Ecto neural progenitor cell (in vitro differentiated cells): ENCODE measurements around the gene GLUL.

Experiments
- DNase-seq: peaks from one replicate; pipeline ENCODE4 v3.0.0-alpha.2; 2018; ENCODE audit warnings: low spot score

The GLUL gene

GRCh38 chr1:182391362-182392049 lies at the start of gene GLUL:
GLUL (minus strand) TSS chr1:182391790; CDS start chr1:182388737, 3,053 bp downstream.
- peak; percentile 98 for DNase-seq

- no peak for DNase-seq
Measured at GRCh38 chr1:182438326-182438725, 46.7 kb upstream of the GLUL start.

GRCh38 chr1:182433580-182433979 lies 42.0 kb upstream of the GLUL start:
- DNase-seq, result no peak

- no peak for DNase-seq
Measured at GRCh38 chr1:182431278-182431677, 39.7 kb upstream of the GLUL start.

- DNase-seq, result no peak
Measured at GRCh38 chr1:182430263-182431068, 38.9 kb upstream of the GLUL start.

GRCh38 chr1:182428043-182428442 lies 36.5 kb upstream of the GLUL start:
- no peak for DNase-seq

GRCh38 chr1:182426442-182427430 lies 35.1 kb upstream of the GLUL start:
- no peak for DNase-seq

- DNase-seq, result no peak
Measured at GRCh38 chr1:182415789-182416188, 24.2 kb upstream of the GLUL start.

- DNase-seq, result no peak
Measured at GRCh38 chr1:182413969-182414368, 22.4 kb upstream of the GLUL start.

- no peak for DNase-seq
Measured at GRCh38 chr1:182413486-182413885, 21.9 kb upstream of the GLUL start.

GRCh38 chr1:182410620-182411273 lies 19.2 kb upstream of the GLUL start:
- DNase-seq, result no peak

GRCh38 chr1:182410138-182410537 lies 18.5 kb upstream of the GLUL start:
- DNase-seq, result no peak

GRCh38 chr1:182408435-182409075 lies 17.0 kb upstream of the GLUL start:
- DNase-seq, result no peak

GRCh38 chr1:182407724-182408123 lies 16.1 kb upstream of the GLUL start:
- no peak for DNase-seq

- no peak for DNase-seq
Measured at GRCh38 chr1:182406012-182406411, 14.4 kb upstream of the GLUL start.

- no peak for DNase-seq
Measured at GRCh38 chr1:182405578-182405977, 14.0 kb upstream of the GLUL start.

- no peak for DNase-seq
Measured at GRCh38 chr1:182404781-182405180, 13.2 kb upstream of the GLUL start.

- no peak for DNase-seq
Measured at GRCh38 chr1:182400567-182400966, 9.0 kb upstream of the GLUL start, which contains the start of gene TEDDM1. TEDDM1 (minus strand) TSS chr1:182400667; CDS start chr1:182400485, 182 bp downstream.

GRCh38 chr1:182397653-182398393 lies 6.2 kb upstream of the GLUL start:
- DNase-seq, result no peak

- no peak for DNase-seq
Measured at GRCh38 chr1:182395906-182396305, 4.3 kb upstream of the GLUL start.
